ENCODE data around the gene TOMM40L.

TOMM40L gene

DNA sequence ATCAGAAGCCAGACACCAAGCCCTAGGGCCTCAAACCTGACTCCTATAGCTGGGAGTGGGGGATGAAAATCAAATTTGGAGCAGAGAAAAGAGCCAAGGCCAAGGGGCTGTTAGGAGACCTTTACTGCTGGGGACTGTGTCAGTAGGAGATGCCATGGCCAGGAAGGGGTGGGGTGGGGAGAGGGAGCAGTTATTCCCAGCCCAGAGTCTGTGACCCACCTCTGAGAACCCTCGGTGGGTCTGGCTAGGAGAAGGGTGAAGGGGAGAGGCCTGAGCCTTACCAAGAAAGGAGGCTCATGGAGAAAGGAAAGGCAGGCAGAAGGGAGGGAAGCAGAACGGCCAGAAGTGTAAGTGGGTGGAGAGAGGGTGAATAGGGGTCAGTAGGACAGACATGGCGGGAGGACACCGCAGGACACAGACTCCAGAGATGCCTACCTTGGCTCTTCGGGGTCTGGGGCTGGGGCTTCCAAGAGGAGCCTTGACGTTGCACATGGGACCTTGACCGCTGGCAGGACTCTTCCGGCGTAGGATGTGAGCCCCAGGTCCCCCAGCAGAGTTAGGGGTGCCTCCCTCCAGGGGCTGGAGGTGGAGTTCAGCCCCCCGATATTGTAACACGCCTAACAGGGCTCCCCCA lies 28.2 kb upstream of the TOMM40L start:
- no peak for DNase-seq (ENCODE audit: low read depth)

DNA sequence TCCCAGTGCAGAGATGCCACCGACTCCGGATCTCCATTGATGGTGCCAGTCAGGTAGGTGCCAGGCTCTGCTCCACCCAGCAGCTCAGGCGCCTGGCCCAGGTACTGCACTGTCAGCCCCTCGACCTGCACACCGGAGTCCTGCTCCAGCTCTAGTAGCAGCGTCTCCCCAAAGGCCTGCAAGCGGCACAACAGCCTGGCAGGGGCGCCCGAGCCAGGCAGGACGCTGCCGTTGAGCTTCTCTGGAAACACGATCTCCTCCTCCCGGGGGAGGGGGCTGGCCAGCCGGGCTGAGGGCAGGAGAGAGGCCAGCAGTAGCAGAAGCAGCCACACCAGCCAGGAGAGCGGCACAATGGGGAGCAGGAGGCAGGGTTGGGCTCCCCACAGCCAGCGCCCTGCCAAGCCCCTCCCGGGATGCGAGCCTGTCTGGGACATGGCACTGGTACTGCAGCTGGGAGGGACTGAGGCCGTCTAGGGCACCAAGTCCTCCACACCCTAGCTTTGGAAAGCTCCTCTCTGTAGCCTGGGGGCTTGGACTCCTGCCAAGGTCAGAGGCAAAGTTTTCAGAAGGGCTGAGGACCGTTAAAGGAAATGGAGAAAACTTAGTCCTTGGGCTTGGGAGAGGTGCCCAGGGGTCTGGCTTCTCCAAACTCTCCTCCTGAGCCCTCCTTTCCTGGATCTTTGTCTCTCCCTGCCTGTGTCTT lies 27.5 kb upstream of the TOMM40L start:
- DNase-seq (ENCODE audit: low read depth) = no peak

DNA sequence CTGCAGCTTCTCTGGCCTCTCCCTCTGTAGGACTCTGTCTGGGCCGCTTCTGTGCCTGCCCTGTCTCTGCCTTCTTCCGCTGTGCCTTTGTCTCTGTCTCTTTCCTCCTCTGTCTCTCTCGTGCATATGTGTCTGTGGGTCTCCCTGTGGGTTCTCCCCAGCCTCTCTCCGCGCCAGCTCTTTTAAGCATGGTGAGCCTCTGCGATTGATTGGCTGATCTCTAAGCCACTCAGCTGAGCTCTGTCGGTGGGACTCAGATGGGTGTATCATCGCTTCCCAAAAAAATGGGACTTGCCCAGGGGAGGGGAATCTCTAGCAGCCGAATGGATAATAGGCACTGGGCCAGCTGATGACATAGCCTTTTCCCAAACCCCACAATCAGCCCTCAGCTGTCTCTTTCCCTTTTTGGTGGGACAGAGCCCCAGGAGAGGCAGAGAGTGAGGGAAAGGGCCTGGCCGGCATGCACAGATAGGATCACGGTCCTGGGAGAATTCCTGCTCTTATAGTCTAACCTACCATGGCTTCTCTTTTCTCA lies 26.9 kb upstream of the TOMM40L start, which contains the start of gene ADAMTS4:
TSS of gene ADAMTS4 (minus strand) at position 158 of the 535 bp plus-strand sequence. CDS start 427 bp downstream, outside the sequence.
- DNase-seq (ENCODE audit: low read depth) = no peak

DNA sequence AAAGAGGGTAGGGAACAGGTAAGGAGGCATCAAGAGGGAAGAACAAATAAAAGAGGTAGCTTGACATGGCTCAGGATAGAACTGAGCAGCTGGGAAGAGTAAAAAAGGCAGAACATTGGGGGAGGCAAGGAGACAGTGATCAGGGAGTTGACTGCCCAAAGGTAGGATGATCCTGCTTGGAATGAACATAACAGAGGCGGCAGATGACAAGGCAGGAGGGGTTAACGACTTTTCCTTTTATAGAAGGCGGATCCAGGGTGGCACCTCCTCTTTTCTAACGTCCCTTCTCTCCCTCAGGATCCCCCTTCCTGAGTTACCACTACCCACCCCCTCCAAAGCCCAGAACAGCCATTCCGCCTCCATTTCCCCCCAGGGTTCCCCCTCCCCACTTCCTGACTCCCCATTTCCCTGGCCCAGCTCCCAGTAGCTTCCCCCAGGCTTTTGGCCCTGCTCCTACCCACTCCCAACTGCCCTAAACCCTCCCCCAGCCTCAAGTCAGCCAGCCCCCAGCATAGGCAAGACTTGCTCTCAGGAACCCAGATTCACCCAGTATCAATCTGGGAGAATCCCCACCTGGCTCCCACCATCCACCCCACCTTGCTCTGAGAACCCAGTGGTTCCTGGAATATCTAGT lies 26.2 kb upstream of the TOMM40L start:
- DNase-seq (ENCODE audit: low read depth) = no peak

DNA sequence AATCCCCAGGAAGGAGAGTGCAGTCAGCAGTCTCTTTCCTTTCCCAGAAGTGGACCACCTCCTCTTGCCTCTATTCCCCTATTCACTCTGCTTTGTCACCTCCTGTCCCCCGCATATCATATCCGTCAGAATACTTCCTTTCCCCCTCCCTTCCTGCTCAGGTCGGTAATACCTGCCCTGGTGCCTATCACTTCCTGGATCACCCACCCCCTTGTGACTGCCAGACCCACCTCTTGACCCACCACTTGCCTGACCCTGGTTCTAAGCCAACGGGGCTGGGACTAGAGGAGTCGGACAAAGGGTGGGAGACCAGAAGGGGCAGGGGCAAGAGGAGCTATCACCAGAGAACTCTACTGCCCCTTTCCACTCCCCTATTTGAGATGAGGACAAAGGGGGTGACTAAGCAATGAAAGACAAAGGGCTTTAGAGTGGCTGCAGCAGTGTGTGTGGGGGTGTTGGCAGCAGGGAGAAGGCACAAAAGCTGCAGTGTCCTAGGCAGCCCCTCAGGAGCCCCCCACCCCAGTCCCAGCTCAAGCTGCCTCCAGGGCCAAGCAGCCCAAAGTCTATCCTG lies 25.4 kb upstream of the TOMM40L start:
- no peak for DNase-seq (ENCODE audit: low read depth)

DNA sequence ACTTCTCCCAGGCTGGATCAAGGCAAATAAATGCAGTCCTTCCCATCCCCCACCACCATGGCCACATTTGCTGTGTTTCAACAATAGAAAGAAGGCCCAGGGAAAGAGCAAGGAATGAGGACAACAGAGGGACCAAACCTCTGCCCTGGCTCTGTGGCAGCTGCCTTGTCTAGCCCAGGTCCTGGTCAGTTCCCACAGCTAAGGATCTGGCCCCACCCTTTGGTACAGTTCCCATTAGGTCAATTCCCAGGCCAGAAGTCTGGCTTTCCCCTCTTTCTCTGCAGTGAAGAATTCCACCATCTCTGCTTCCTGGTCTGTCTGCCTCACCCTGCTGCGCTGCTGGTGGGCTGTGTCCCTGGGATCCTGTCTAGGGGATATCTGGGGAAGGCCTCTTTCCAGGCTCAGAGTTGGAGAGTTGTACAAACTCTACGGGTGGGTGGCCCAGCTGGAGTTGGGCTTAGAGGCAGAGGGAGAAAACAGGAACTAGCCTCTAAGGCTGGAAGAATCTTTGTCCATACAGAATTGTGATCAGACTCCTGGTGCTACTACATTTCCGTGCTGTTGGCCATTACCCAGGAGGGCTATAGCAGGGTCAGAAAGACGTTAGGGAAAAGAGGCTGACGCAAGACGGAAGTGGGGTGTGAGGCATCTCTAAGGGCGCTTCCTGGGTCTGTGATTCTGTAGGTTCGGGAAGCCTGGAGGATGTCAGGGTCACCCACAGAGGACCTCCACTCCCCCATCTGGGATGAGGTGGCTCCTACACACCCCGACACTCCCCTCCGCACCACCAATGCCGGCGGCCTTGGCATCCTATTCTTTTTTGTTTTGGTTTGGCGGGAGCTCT lies 24.6 kb upstream of the TOMM40L start:
- DNase-seq (ENCODE audit: low read depth) = no peak

DNA sequence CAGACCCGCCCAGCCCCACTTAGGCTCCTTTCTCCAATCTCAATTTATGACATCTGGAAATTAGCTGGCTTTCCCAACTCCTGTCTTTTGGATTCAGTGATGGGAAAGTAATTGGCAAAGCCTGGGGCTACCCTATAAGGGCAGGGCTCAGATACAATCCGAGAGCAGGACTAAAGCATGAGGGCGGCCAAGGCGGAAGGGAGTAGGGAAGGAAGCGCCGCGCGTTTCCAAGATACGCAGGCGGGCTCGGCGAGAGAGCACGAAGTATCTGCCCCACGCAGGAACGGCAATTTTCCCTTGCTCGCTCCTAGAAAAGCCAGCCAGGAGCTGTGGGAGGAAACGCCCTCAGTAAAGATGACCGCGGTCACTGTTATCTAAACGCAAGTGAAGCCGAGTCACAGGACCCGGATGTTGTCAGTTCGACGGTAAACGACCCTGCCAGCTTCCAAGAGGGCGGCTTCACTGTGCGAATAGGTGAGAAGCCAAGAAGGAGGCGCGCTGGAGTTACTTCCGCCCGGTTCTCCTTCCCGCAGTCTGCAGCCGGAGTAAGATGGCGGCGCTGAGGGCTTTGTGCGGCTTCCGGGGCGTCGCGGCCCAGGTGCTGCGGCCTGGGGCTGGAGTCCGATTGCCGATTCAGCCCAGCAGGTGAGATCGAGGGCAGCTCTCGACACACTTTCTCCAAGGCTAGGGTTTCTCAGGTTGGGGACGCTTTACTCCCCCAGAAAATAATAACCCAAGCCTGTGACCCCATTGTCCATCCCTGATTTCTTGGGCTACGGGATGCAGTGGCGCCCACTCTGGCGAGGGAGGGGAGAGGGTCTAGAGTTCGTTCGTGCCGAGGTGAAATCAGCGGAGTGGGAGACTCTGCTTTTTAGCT lies 23.8 kb upstream of the TOMM40L start, which contains the start of gene NDUFS2:
TSS of gene NDUFS2 (plus strand) at position 532 of the 877 bp plus-strand sequence. CDS start at position 551, 19 bp downstream.
- peak; percentile 96 for DNase-seq (ENCODE audit: low read depth)

DNA sequence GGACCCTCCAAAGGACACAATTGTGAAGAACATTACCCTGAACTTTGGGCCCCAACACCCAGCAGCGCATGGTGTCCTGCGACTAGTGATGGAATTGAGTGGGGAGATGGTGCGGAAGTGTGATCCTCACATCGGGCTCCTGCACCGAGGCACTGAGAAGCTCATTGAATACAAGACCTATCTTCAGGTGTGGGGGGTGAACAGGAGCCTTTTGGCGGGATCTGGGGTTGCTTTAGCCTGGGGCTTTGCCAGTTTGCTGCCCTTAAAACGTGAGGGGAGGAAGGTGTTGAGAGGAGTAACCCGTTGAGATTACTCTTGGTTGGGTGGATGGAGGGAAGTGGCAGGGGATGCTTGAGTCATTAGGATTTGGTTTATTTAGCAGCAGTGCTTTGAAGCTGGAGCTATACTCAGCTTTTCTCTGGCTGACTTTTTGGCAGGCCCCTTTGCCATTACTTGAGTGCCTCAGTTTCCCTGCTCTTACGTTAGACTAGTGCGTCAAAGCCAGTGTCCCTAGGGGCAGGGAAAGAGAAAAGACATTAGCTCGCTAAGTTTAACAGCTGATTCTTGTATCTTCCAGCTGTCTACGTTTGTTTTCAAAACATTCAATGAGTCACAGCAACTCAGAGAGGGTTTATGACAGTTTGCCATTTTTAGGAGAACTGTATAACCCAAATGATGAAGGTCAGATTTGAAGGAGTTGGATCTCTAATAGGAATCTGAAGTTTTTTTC lies 19.3 kb upstream of the TOMM40L start:
- no peak for DNase-seq (ENCODE audit: low read depth)

DNA sequence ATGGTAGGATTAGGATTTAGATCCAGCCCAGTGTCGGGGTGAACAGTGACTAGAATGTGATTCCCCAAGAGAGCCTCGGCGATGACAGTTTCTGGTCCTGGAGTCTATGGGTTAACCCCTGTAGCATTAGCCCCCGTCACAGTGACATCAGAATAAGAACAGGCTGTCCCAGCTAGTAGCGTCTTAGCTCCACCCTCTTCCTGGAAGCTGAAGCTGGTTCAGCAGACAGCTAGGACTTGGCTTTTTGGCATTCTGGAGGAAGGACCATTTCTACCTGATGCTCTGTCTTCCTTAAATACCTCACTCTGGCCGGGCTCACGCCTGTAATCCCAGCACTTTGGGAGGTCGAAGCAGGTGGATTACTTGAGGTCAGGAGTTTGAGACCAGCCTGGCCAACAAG lies 18.7 kb upstream of the TOMM40L start:
- DNase-seq (ENCODE audit: low read depth) = no peak

DNA sequence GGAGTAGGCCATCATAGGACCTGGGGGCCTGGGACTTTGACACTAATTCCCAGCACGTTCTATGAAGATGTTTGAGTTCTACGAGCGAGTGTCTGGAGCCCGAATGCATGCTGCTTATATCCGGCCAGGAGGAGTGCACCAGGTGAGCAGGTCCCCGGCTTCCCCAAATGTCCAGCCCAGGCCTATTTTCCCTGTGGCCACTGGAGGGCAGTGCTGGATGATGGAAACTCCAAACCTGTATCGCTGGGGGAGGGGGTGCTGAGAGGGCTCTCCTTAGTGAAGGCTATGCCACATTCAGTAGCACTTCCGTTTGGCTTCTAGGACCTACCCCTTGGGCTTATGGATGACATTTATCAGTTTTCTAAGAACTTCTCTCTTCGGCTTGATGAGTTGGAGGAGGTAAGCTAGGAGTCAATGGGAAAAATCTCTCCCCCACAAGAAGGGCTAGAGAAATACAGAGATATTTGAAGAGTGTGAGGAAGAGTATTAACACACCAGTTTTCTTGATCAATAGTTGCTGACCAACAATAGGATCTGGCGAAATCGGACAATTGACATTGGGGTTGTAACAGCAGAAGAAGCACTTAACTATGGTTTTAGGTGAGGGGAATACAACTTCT lies 16.0 kb upstream of the TOMM40L start:
- no peak for DNase-seq (ENCODE audit: low read depth)

DNA sequence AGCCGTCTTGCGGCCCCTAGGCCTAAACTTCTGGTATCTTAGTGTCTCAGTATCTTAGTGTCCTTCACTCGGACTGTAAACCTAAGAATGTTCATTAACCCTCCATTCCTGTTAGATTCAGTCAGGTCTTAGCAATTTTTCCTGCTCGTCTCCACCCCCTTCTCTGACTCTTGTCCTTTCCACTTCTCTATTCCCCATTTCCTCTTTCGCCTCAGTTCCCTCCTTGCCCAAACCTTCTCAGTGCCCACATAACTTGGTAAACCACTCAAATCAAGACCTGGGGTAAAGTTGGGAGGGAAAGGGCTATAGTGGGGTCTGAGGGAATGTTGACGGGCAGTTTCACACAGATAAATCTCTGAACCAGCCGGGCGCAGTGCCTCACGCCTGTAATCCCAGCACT lies 11.5 kb upstream of the TOMM40L start:
- no peak for DNase-seq (ENCODE audit: low read depth)

DNA sequence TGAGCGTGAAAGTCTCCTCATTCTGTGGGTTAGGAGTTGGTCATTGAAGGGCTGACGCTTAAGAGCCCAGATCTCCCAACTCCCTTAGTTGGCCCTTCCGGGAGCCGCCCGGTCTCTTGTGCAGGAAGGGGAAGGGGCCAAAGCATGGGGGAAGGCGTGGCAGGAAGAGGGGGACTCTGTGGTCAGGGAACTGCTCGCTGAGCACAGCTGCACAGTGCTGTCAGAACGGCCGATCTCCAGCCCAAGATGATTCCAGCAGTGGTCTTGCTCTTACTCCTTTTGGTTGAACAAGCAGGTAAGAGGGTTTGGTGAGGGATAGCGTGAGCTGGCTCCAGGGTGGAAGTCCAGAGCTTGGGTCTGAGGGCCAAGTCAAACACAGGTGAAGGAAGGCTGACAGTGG lies 10.8 kb upstream of the TOMM40L start, which contains the start of gene FCER1G:
TSS of gene FCER1G (plus strand) at position 220 of the 400 bp plus-strand sequence. CDS start at position 247, 27 bp downstream.
- no peak for DNase-seq (ENCODE audit: low read depth)

DNA sequence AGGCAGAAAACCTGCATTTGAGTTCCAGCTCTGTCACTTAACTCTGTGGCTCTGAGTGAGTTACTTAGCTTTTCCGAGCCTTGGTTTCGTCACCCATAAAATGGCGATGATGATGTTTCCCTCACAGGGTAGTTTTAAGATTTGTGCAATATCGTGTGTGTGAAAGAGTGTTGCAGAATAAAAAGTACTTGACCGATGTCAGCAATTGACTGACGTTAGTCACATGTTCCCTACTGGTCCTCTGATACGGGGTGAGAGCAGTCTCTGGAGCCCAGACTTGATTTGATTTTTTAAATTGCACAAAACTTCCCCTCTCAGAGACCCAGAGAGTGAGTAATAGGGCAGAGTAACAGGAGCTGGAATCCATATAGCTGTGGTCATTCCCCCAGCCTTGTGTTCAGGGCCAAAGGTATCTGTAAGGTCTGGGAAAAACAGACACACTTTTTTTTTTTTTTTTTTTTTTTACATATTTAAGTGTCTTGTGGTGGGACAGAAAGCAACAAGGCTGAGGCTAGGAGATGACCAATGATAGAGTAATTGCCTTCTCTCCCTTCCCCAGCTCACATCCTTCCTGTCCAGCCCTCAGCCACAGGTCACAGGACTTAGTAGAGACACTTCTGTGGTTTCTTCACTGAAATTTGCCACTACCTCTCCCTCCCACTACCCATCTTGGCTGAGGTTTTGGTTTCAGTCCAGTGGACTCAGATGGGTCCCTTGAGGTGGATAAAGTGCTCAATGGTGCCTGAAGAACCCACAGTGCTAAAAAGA lies 8.7 kb upstream of the TOMM40L start:
- DNase-seq (ENCODE audit: low read depth) = peak; percentile 51

DNA sequence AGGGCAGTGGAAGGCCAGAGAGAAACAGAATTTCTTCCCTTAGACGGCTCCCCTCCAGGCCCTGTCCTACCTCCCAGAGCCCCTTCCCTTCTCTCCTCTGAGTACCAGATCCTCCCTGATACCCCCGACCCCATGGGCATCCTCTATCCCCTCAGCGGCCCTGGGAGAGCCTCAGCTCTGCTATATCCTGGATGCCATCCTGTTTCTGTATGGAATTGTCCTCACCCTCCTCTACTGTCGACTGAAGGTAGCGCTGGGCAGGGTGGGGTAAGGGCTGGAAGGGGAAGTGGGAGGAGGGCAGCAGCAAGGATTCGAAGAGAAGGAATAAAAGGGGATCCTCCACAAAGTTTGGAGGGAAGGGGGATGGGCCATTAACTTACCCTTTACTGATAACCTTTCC lies 8.0 kb upstream of the TOMM40L start:
- no peak for DNase-seq (ENCODE audit: low read depth)

DNA sequence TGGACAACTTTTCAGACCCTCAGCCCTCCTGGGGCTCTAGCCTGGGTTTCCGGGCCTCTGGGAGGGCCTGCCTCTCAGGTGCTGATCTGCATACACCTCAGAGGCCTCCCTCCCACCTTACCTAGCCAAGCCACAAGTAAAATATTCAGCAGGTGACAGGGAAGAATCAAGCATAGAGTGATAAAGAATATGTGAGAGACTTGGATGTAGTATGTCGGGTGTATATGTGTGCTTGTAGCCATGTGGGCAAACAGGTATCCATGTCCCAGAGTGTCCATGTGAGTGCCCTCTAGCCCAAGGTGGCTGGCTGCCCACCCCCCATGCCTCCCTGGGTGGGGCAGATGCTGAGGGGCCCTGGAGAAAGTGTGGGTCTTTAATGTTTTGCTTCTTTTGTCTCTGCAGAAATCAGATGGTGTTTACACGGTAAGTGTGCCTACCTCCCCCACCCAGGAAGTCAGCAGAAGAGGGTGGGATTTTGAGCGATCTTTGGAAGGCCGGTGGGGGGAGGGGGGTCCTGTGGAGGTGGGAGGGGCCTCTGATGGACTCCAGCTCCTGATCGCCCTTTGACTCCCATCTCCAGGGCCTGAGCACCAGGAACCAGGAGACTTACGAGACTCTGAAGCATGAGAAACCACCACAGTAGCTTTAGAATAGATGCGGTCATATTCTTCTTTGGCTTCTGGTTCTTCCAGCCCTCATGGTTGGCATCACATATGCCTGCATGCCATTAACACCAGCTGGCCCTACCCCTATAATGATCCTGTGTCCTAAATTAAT lies 7.4 kb upstream of the TOMM40L start:
- no peak for DNase-seq (ENCODE audit: low read depth)

DNA sequence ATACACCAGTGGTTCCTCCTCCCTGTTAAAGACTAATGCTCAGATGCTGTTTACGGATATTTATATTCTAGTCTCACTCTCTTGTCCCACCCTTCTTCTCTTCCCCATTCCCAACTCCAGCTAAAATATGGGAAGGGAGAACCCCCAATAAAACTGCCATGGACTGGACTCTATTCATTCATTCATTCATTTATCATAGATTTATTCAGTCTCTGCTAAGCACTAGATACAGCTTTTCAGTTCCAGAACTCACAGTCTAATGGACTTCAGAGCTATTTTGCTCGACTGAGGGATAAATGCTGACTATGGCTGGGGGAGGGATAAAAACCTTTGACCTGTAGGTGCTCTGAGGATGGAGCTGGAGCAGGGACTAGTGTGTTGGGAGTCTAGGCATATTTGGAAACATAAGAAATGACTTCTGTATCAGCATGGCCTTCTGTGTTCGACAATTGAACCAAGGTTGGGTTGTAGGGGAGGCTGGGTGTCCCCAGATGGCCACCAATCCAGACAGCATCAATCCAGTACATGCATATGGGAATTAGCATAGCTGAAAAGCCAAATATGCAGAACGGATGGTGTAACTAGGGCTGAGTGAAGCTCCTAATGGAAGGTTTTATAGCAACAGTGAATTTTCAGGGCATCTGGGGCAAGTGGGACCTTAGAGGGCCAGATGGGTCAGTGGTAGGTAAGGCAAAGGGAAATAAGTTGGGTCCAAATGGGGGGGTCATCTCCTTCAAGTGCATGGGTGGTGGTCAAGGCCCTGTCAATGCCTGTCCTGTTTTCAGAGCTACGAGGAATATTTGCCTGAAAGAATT lies 6.6 kb upstream of the TOMM40L start:
- no peak for DNase-seq (ENCODE audit: low read depth)

DNA sequence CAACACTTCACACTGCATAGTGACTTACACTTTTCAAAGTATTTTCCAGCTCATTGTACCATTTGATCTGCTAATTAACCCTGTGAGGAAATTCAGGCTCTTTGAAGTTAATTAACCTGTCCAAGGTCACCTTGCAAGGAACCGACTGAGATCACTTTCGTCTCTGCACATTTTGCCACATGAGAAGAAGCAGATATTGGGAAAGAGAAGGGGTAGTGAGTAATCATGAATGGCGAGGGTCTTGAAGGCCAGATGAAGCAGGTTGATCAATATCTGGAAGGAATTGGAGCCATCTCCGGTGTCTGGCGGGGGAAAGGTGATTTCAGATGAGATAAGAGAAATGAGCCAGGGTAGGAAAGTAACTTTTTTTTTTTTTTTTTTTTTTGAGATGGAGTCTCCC lies 5.9 kb upstream of the TOMM40L start:
- DNase-seq (ENCODE audit: low read depth) = no peak
